ENCODE data around the gene FMN1. TPM values are rescaled to one million over a fixed set of nuclear protein-coding genes. Genes with fewer than 3 reads are reported as not detected.

FMN1 gene
- total and polyA plus RNA-seq, 3 donors from 2014 or later, result 17.7 to 53.7 (median 47.4) TPM

DNA sequence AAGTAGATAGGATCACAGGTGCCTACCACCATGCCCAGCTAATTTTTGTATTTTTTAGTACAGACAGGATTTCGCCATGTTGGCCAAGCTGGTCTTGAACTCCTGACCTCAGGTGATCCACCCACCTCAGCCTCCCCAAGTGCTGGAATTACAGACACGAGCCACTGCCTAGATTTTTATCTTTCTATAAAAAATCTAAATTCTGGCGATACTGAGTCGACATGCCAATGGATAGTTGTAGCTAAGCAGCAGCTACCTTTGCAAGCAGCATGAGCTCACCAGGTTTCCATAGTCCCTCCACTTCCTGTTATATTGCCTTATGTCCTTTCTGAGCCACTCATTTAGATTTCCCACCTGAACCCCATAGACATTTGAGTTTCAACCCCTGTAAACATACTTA, 13.1 kb upstream of the FMN1 start:
- TF ChIP-seq POLR2A (IDR thresholded peaks at IDR 0.05), result no peak
- TF ChIP-seq, protein P1, sequence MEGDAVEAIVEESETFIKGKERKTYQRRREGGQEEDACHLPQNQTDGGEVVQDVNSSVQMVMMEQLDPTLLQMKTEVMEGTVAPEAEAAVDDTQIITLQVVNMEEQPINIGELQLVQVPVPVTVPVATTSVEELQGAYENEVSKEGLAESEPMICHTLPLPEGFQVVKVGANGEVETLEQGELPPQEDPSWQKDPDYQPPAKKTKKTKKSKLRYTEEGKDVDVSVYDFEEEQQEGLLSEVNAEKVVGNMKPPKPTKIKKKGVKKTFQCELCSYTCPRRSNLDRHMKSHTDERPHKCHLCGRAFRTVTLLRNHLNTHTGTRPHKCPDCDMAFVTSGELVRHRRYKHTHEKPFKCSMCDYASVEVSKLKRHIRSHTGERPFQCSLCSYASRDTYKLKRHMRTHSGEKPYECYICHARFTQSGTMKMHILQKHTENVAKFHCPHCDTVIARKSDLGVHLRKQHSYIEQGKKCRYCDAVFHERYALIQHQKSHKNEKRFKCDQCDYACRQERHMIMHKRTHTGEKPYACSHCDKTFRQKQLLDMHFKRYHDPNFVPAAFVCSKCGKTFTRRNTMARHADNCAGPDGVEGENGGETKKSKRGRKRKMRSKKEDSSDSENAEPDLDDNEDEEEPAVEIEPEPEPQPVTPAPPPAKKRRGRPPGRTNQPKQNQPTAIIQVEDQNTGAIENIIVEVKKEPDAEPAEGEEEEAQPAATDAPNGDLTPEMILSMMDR (IDR thresholded peaks at IDR 0.05), result no peak
- WGBS, 2 donors, result 86 to 87% methylated on average over 4 of the region's 4 CpGs
- Histone ChIP-seq H3K9me3 (no peaks in the 10 kb centered on the region), H3K4me3 (no peak overlapping the region), H3K4me1 (no peaks in the 10 kb centered on the region), H3K36me3 (ENCODE audit: low read depth, missing control alignments) (no peaks in the 10 kb centered on the region), H3K27me3 (no peaks in the 10 kb centered on the region), H3K27ac (no peak overlapping the region)
- intact Hi-C loops (cut with DNase I; ENCODE audit: low total_unique reads), result no loop called here
- no peak for DNase-seq

GRCh38 chr15:33206366-33206765, 11.9 kb upstream of the FMN1 start:
- intact Hi-C loops (cut with DNase I; ENCODE audit: low total_unique reads), result no loop called here
- Histone ChIP-seq H3K27ac (no peak overlapping the region), H3K4me3 (no peak overlapping the region), H3K9me3 (no peaks in the 10 kb centered on the region), H3K4me1 (no peaks in the 10 kb centered on the region), H3K36me3 (ENCODE audit: low read depth, missing control alignments) (no peaks in the 10 kb centered on the region), H3K27me3 (no peaks in the 10 kb centered on the region)
- no peak for TF ChIP-seq POLR2A (IDR thresholded peaks at IDR 0.05)
- TF ChIP-seq, protein P1 (IDR thresholded peaks at IDR 0.05), result no peak
- DNase-seq, result no peak
- WGBS, 2 donors, result 58 to 67% methylated on average over 3 of the region's 3 CpGs

GRCh38 chr15:33204926-33205325, 10.4 kb upstream of the FMN1 start:
- intact Hi-C loops (cut with DNase I; ENCODE audit: low total_unique reads), result no loop called here
- no peak for DNase-seq
- H3K27me3 ChIP-seq, result no peaks in the 10 kb centered on the region
- H3K27ac ChIP-seq, result no peak overlapping the region
- WGBS, 2 donors, result 89% methylated on average over 3 of the region's 3 CpGs
- H3K9me3 ChIP-seq, result no peaks in the 10 kb centered on the region
- TF ChIP-seq, protein P1 (IDR thresholded peaks at IDR 0.05), result no peak
- TF ChIP-seq POLR2A (IDR thresholded peaks at IDR 0.05), result no peak
- no peaks in the 10 kb centered on the region for H3K36me3 ChIP-seq (ENCODE audit: low read depth, missing control alignments)
- no peaks in the 10 kb centered on the region for H3K4me1 ChIP-seq
- no peak overlapping the region for H3K4me3 ChIP-seq

GRCh38 chr15:33204087-33204486, 9.6 kb upstream of the FMN1 start:
- intact Hi-C loops (cut with DNase I; ENCODE audit: low total_unique reads), result no loop called here
- Histone ChIP-seq H3K4me1 (no peaks in the 10 kb centered on the region), H3K27me3 (no peaks in the 10 kb centered on the region), H3K27ac (no peak overlapping the region), H3K9me3 (no peaks in the 10 kb centered on the region), H3K36me3 (ENCODE audit: low read depth, missing control alignments) (no peaks in the 10 kb centered on the region), H3K4me3 (no peak overlapping the region)
- DNase-seq, result no peak
- no peak for TF ChIP-seq POLR2A (IDR thresholded peaks at IDR 0.05)
- TF ChIP-seq, protein P1 (IDR thresholded peaks at IDR 0.05), result no peak

- intact Hi-C loops (cut with DNase I; ENCODE audit: low total_unique reads), result no loop called here
- TF ChIP-seq, protein P1 (IDR thresholded peaks at IDR 0.05), result no peak
- no peak for TF ChIP-seq POLR2A (IDR thresholded peaks at IDR 0.05)
- no peak for DNase-seq
- H3K27ac ChIP-seq, result no peak overlapping the region
- H3K4me3 ChIP-seq, result no peak overlapping the region
- H3K9me3 ChIP-seq, result no peaks in the 10 kb centered on the region
- H3K27me3 ChIP-seq, result no peaks in the 10 kb centered on the region
- H3K4me1 ChIP-seq, result no peaks in the 10 kb centered on the region
- WGBS, 2 donors, result 57 to 58% methylated on average over 9 of the region's 9 CpGs
- H3K36me3 ChIP-seq (ENCODE audit: low read depth, missing control alignments), result no peaks in the 10 kb centered on the region
Observed at GRCh38 chr15:33201491-33202231, 7.1 kb upstream of the FMN1 start.

Data from testis (tissue), 3 donors.